H7 (cell line): ENCODE measurements around the gene HEPHL1. TPM values are rescaled to one million over a fixed set of nuclear protein-coding genes. Genes with fewer than 3 reads are reported as not detected.

ENCODE experiments used
- DNase-seq: peaks from one replicate; pipeline ENCODE4 v3.0.0; 2012
- H3K27me3 ChIP-seq: 2 replicates; pipeline ENCODE4 v1.6.0; 2011; ENCODE audit warnings: mild to moderate bottlenecking, low read length; ENCODE audit not compliant: control insufficient read depth, insufficient read depth
- H3K36me3 ChIP-seq: replicated peaks from 2 replicates; pipeline ENCODE4 v1.5.1; 2011; ENCODE audit warnings: low read length; ENCODE audit not compliant: control insufficient read depth, insufficient read depth
- H3K4me3 ChIP-seq: 2 replicates; pipeline ENCODE4 v1.5.1; 2011; ENCODE audit warnings: low read depth, mild to moderate bottlenecking, control low read depth, low read length, moderate library complexity; ENCODE audit not compliant: insufficient read depth
- total RNA-seq: library from RNA; depleted of rRNA; stranded (reverse); fragments of >200 nt; shearing (Covaris generic); gene quantifications from 2 replicates; pipeline ENCODE4 v1.2.3, GENCODE V29; 2014

The HEPHL1 gene
- total RNA-seq, 1 experiment from 2014 or later, result not detected

GRCh38 chr11:94139416-94139815, 118.3 kb downstream of the HEPHL1 start:
- no peak overlapping the region for H3K4me3 ChIP-seq
- H3K27me3 ChIP-seq, result no peaks in the 10 kb centered on the region
- peak; percentile 58 for DNase-seq
- no peaks in the 10 kb centered on the region for H3K36me3 ChIP-seq

DNA sequence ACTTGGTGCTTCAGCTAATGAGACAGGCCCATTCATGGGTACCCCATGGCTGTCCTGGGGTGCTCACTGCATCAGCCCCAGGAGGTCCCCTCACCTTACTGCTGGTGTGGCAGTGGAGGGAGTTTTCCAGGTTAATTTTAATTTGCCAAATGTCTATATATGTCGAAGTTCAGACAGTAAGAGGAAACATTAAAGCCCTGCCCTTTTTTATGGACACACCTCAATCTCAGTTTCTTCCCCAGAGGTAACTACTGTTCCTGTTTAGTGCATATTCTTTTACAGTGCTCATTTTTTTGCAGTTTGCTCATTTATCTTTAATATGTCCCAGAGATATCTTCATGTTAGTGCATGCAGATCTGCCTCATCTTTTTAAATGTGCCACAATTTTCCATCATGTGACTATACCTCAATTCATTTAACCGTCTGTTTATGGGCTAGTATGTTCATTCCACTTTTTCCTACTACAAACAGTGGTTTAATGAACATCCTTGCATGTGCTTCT, 119.1 kb downstream of the HEPHL1 start:
- Histone ChIP-seq H3K4me3 (no peak overlapping the region), H3K27me3 (no peaks in the 10 kb centered on the region)
- no peak for DNase-seq

GRCh38 chr11:94141511-94142307, 120.6 kb downstream of the HEPHL1 start:
- no peaks in the 10 kb centered on the region; the same call in 1 of the 2 replicates for H3K36me3 ChIP-seq
- H3K27me3 ChIP-seq, result no peaks in the 10 kb centered on the region
- H3K4me3 ChIP-seq, result no peak overlapping the region
- no peak for DNase-seq

More for the DNA sequence above, 119.1 kb downstream of the HEPHL1 start:
- no peaks in the 10 kb centered on the region for H3K36me3 ChIP-seq

DNA sequence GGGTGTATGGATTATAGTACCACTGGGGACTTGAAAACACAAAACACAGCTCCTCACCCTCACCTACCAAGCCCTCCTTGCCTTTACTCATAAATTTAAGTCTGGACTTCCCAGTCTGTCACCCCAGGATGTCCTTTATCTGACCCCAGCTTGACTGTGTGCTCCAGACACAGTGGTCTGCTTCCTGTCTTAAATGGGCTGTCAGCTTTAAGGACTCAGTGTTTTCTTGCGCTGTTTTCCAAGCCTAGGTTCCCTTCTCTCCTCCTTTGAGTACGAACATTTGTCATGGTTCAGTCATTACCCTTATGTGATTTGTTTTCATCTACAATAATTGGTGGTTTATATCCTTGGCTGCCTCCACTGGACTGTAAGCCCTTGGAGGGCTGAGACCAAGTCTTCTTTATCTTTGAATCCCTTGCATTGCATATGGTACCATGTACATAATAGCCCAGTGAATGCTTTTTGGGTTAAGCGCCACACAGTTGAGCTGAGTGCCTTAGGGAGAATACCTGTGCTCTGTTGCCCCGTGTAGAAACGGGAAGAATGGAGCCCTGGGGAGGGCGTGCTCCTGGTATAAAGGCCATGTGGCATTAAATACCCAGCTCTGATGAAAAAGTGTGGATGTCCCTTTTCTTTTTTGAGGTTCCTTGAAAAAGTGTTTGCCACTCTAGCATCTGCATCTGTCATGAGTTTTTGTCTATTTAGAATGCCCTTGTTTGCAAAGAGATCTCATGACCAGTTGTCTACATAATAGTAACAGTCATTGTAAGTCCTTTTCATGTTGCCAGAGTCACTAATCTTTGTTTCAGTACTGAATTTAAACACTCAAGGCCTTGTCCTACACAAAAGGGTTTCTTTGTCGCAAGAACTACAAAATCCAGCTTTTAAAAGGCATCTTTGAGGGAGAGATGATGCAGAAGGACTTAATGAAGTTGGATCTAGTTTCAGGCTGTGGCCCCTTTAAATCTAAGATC, 121.4 kb downstream of the HEPHL1 start:
- no peak for DNase-seq
- no peak overlapping the region for H3K4me3 ChIP-seq
- no peaks in the 10 kb centered on the region; the same call in 1 of the 2 replicates for H3K36me3 ChIP-seq
- no peaks in the 10 kb centered on the region for H3K27me3 ChIP-seq

- no peak overlapping the region for H3K4me3 ChIP-seq
- no peaks in the 10 kb centered on the region; the same call in 1 of the 2 replicates for H3K36me3 ChIP-seq
- no peaks in the 10 kb centered on the region for H3K27me3 ChIP-seq
- no peak for DNase-seq
Measured at GRCh38 chr11:94144216-94144615, 123.1 kb downstream of the HEPHL1 start.

- Histone ChIP-seq H3K36me3 (no peaks in the 10 kb centered on the region; the same call in 1 of the 2 replicates), H3K4me3 (no peak overlapping the region), H3K27me3 (no peaks in the 10 kb centered on the region)
- DNase-seq, result no peak
Measured at GRCh38 chr11:94144664-94145063, 123.5 kb downstream of the HEPHL1 start.

- DNase-seq, result no peak
- no peak overlapping the region for H3K4me3 ChIP-seq
- no peaks in the 10 kb centered on the region for H3K27me3 ChIP-seq
- no peaks in the 10 kb centered on the region; the same call in 1 of the 2 replicates for H3K36me3 ChIP-seq
Measured at GRCh38 chr11:94145431-94145830, 124.3 kb downstream of the HEPHL1 start.

DNA sequence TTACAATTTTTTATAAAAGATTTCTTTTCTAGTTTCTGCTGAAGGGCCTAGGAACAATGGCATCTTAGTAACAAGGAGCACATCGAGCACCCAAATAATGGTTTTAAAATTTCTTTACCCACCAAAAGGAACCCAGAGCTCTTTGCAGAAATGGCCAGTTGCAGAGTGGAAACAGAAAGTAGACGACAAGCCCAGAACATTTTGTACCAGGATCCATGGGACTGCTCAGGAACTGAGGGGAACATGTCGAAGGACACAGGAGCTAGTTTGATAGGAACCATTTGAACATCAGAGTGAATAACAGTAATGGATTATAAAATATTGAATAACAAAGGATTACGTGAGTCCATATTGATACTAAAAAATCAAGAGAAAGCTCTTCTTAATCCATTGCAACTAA, 124.8 kb downstream of the HEPHL1 start:
- no peak for DNase-seq
- Histone ChIP-seq H3K36me3 (no peaks in the 10 kb centered on the region; the same call in 1 of the 2 replicates), H3K4me3 (no peak overlapping the region), H3K27me3 (no peaks in the 10 kb centered on the region)

GRCh38 chr11:94147433-94147845, 126.3 kb downstream of the HEPHL1 start:
- Histone ChIP-seq H3K4me3 (no peak overlapping the region), H3K36me3 (no peaks in the 10 kb centered on the region; the same call in 1 of the 2 replicates), H3K27me3 (no peaks in the 10 kb centered on the region)
- no peak for DNase-seq

GRCh38 chr11:94148189-94148588, 127.0 kb downstream of the HEPHL1 start:
- DNase-seq, result no peak
- Histone ChIP-seq H3K36me3 (no peaks in the 10 kb centered on the region; the same call in 1 of the 2 replicates), H3K27me3 (no peaks in the 10 kb centered on the region), H3K4me3 (no peak overlapping the region)

- H3K36me3 ChIP-seq, result peaks cover 2% of the 10 kb centered on the region
- no peak for DNase-seq
- no peaks in the 10 kb centered on the region for H3K27me3 ChIP-seq
- no peak overlapping the region for H3K4me3 ChIP-seq
Measured at GRCh38 chr11:94149431-94150017, 128.4 kb downstream of the HEPHL1 start.

DNA sequence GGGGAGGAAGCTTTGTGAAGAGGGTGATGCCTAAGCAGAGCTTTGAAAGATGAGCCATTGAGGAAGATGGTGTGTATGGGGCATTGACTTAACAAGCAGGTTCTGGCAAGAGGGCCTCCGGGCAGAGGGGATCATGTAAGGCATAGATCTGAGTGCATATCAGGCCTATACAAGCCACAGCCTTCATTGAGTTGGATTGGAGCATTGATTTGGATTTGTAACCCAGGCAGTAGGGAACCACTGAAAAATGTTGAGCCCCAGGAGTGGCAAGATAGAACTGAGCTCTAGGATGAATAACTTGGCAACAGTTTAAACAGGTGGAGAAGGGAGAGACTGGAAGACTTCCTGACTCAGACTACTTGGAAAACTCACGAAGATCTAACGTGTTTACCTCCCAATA, 128.9 kb downstream of the HEPHL1 start:
- H3K27me3 ChIP-seq, result no peaks in the 10 kb centered on the region
- H3K4me3 ChIP-seq, result no peak overlapping the region

DNA sequence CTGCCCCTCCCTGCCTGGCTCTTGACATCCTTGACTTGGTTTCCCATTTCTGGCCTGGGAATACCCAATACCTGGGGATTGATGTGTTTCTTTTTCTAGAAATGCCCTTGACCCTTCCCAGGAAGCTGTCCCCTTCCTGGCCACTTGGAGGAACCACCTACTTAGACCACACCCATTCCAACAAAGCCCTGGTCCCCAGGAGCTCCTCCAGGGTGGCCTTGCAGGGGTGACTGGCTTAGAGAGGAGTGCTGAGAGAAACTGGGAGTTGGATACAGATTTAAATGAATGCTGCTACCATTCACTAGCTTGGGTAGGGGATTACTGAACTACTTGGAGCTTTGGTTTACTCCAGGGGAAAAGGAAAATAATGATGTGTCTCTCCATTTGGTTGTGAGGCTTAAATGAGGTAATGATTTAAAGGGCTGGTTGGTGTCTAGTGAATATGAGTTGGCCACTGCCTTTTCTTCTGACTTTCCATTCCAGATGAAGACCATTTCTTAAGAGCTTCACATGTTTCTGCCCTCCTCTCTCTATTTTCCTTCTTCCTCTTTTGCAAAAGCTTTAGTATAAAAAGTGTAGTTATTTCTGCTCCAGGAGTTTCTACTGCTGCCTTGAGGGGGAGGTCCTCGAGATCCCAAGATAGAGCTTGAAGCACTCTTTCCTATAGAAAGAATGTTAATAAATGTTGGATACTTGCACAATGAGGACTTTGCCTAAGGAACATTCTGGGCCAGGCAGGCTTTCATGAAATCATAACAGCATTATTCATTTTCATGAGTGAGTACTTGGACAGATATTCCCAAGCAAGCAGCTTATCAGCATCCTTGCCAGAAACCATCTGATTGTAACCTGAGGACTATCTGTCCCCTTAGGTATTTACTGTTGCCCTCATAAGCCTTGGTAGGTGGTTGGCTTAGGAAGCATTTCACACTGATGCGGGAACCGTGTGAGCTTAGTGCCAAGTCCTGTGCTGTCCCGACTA, 129.8 kb downstream of the HEPHL1 start:
- H3K27me3 ChIP-seq, result no peaks in the 10 kb centered on the region
- H3K36me3 ChIP-seq, result peaks cover 2% of the 10 kb centered on the region
- DNase-seq, result peak; percentile 45
- H3K4me3 ChIP-seq, result no peak overlapping the region

More for the DNA sequence above, 128.9 kb downstream of the HEPHL1 start:
- no peak for DNase-seq
- peaks cover 2% of the 10 kb centered on the region for H3K36me3 ChIP-seq
